C4-2B (cell line): Measurements from ENCODE around the gene EYA4.

Source experiments
- CTCF ChIP-seq: fragments of 450-650 bp; conservative IDR thresholded peaks from 2 replicates; pipeline ENCODE4 v1.5.1; 2017; ENCODE audit warnings: mild to moderate bottlenecking
- ZFX ChIP-seq: fragments of 450-650 bp; IDR thresholded peaks from 2 replicates; pipeline ENCODE4 v1.6.1; 2017

GRCh38 chr6:133532908-133533307 lies 291.8 kb downstream of the EYA4 start:
- TF ChIP-seq CTCF (no peak), ZFX (no peak)
